Lung (tissue), 12 donors: ENCODE results near the gene ABCG8. TPM values are rescaled to one million over a fixed set of nuclear protein-coding genes. Genes with fewer than 3 reads are reported as not detected.

Experiments used
- ATAC-seq: fragments of 200-7000 bp; cut with Tn5 transposase; one replicate; pipeline ENCODE4 v1.9.1; 2020; ENCODE audit warnings: moderate number of reproducible peaks; ENCODE audit not compliant: insufficient read depth, low FRiP score
- DNase-seq, 3 donors: peaks; one replicate each; pipeline ENCODE4 v3.0.0-alpha.2; 2013 to 2017
- H3K27ac ChIP-seq, 2 donors: one replicate each; pipeline ENCODE4 v1.5.1; 2013; ENCODE audit warnings: mild to moderate bottlenecking in 2 of 2, moderate library complexity in 2 of 2, control low read depth in 1 of 2, inconsistent platforms in 1 of 2, low read depth in 1 of 2, low read length in 1 of 2
- H3K27me3 ChIP-seq, 3 donors: one replicate each; pipeline ENCODE4 v1.5.1; 2013; ENCODE audit warnings: low read length in 2 of 3; ENCODE audit not compliant: control insufficient read depth in 3 of 3, insufficient read depth in 3 of 3
- H3K36me3 ChIP-seq, 4 donors: one replicate each; pipeline ENCODE4 v1.5.1; 2013; ENCODE audit warnings: low read length in 4 of 4, mild to moderate bottlenecking in 1 of 4, moderate library complexity in 1 of 4; ENCODE audit not compliant: control insufficient read depth in 4 of 4, insufficient read depth in 4 of 4
- H3K4me1 ChIP-seq, 5 donors: one replicate each; pipeline ENCODE4 v1.5.1; 2013; ENCODE audit warnings: low read length in 5 of 5, mild to moderate bottlenecking in 2 of 5, moderate library complexity in 1 of 5; ENCODE audit not compliant: control insufficient read depth in 5 of 5, insufficient read depth in 5 of 5
- H3K4me3 ChIP-seq: one replicate; pipeline ENCODE4 v1.5.1; 2013; ENCODE audit warnings: mild to moderate bottlenecking, control low read depth, moderate library complexity
- H3K9ac ChIP-seq, 2 donors: one replicate each; pipeline ENCODE4 v1.5.1; 2013; ENCODE audit warnings: low read length in 2 of 2, control low read depth in 1 of 2; ENCODE audit not compliant: insufficient read depth in 1 of 2
- H3K9me3 ChIP-seq, 4 donors: one replicate each; pipeline ENCODE4 v1.5.1; 2013; ENCODE audit warnings: low read length in 3 of 4, mild to moderate bottlenecking in 1 of 4, moderate library complexity in 1 of 4; ENCODE audit not compliant: control insufficient read depth in 4 of 4, insufficient read depth in 3 of 4
- CTCF ChIP-seq: IDR thresholded peaks from 2 replicates; pipeline ENCODE4 v1.5.1; 2012; ENCODE audit warnings: mild to moderate bottlenecking; ENCODE audit errors: control extremely low read depth, extremely low read depth
- WGBS, 2 donors: extraction: QIAGEN DNeasy Blood & Tissue Kit; methylation state at CpG; one replicate each; pipeline ENCODE4 v1.1.7; 2013; 5-methylcytosine and 5-hydroxymethylcytosine counted together
- polyA plus RNA-seq, 2 donors: library from polyadenylated mRNA; stranded (reverse); fragments of 200-250 nt; gene quantifications; one replicate each; pipeline ENCODE4 v1.2.1, GENCODE V29; 2013
- total RNA-seq, 2 donors: library from RNA; depleted of rRNA in 1 of 2; stranded (reverse); fragments of >200 nt in 1 of 2; gene quantifications; one replicate each; pipeline ENCODE4 v1.2.1, GENCODE V29; 2014 to 2021
- donor health status: control.
- donor health status: control.
- donor health status: Bipolar disorder and iron deficiency.
- donor health status: healthy.
- donor health status: DM: yes; HTN: yes; CAD: no.

ABCG8 gene
- total and polyA plus RNA-seq, 4 donors: 0.80 TPM; not detected in 3

DNA sequence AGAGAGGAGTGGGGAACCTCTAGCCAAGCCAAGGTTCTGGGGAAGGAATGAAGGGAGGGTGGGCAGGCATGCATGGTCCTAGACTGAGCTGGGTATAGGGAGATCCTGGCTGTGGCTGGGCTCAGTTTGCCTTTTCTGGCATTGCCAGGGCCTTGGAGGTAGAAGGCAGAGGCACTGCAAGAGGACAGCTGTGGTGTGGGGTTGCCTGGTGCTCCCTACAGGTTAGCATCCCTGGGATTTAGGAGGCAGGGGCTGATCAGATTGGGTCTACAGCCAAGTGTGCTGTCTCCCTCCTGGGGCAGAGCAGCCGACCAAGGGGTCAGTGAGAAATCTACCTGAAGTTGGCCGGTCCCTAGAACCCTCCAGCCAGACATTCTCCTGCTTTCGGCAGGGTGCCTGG lies 15.9 kb downstream of the ABCG8 start:
- H3K4me1 ChIP-seq: no peaks in the 10 kb centered on the region
- no peak for DNase-seq
- no peaks in the 10 kb centered on the region for H3K9me3 ChIP-seq
- H3K4me3 ChIP-seq: no peak overlapping the region
- WGBS, 2 donors: 76 to 94% methylated on average over 3 of the region's 3 CpGs
- H3K27me3 ChIP-seq: peaks cover 0 to 12% (median 0%) of the 10 kb centered on the region in 3 donors
- no peak overlapping the region for H3K27ac ChIP-seq
- no peak for ATAC-seq
- no peak for TF ChIP-seq CTCF
- no peaks in the 10 kb centered on the region for H3K36me3 ChIP-seq
- H3K9ac ChIP-seq: no peak overlapping the region

GRCh38 chr2:43855292-43855691 lies 16.5 kb downstream of the ABCG8 start:
- H3K27ac ChIP-seq: no peak overlapping the region
- no peak for DNase-seq
- no peaks in the 10 kb centered on the region for H3K4me1 ChIP-seq
- TF ChIP-seq CTCF: no peak
- H3K9ac ChIP-seq: no peak overlapping the region
- WGBS, 2 donors: 84 to 89% methylated on average over 2 of the region's 2 CpGs
- no peaks in the 10 kb centered on the region for H3K9me3 ChIP-seq
- no peaks in the 10 kb centered on the region for H3K36me3 ChIP-seq
- no peak overlapping the region for H3K4me3 ChIP-seq
- no peak for ATAC-seq
- peaks cover 0 to 15% (median 0%) of the 10 kb centered on the region in 3 donors for H3K27me3 ChIP-seq

- 87 to 94% methylated on average over 12 of the region's 12 CpGs for WGBS, 2 donors
Observed at GRCh38 chr2:43872151-43872550, 33.4 kb downstream of the ABCG8 start.

More at GRCh38 chr2:43872151-43872550, 33.4 kb downstream of the ABCG8 start:
- Histone ChIP-seq H3K4me1 (no peaks in the 10 kb centered on the region), H3K9me3 (no peaks in the 10 kb centered on the region), H3K36me3 (no peaks in the 10 kb centered on the region), H3K27me3 (peaks cover 0 to 3% (median 0%) of the 10 kb centered on the region in 3 donors), H3K4me3 (no peak overlapping the region), H3K27ac (no peak overlapping the region), H3K9ac (no peak overlapping the region)
- no peak for ATAC-seq
- TF ChIP-seq CTCF: no peak
- DNase-seq: no peak
